ENCODE measurements around the gene EVPLL.
"Not testable (repeated sequence)": the region's sequence is repeated elsewhere in the genome, so short reads cannot be mapped to it uniquely, and the experiment has no call there.

Gene EVPLL

DNA sequence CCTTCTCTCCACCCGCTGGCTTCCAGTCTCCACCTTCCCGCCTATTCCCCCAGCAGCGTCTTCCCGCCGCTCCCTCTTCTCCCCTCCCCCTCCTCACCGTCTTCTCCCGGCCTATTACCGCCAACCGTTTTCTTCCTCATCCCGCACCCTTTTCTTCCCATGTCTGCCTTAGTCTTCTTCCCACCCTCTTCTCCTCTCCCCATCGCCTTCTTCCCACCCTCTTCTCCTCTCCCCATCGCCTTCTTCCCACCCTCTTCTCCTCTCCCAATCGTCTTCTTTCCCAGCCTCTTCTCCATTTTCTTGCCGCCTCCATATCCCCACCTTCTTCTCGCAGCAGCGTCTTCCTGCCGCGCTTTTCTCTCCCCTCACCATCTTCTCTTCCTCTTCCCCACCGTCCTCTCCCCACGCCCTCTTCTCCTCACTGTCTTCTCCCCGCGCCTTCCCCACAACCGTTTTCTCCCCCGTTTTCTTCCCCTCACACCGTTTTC, 33.8 kb downstream of the EVPLL start:
- not testable (repeated sequence) for H3K36me3 Mint-ChIP-seq (ENCODE audit: insufficient read depth); DNase-seq (ENCODE audit: low spot score in 2 of 2); H3K9me3 Mint-ChIP-seq; H3K27me3 Mint-ChIP-seq
- ATAC-seq (replicated peaks; ENCODE audit: extremely low read depth, poor library complexity, severe bottlenecking) = peak; percentile 34
- Mint-ChIP-seq H3K4me3 (peak overlapping the region; percentile 97), H3K4me1 (peaks cover 21% of the 10 kb centered on the region), H3K27ac (ENCODE audit: low read depth) (peak overlapping the region; percentile 90)

DNA sequence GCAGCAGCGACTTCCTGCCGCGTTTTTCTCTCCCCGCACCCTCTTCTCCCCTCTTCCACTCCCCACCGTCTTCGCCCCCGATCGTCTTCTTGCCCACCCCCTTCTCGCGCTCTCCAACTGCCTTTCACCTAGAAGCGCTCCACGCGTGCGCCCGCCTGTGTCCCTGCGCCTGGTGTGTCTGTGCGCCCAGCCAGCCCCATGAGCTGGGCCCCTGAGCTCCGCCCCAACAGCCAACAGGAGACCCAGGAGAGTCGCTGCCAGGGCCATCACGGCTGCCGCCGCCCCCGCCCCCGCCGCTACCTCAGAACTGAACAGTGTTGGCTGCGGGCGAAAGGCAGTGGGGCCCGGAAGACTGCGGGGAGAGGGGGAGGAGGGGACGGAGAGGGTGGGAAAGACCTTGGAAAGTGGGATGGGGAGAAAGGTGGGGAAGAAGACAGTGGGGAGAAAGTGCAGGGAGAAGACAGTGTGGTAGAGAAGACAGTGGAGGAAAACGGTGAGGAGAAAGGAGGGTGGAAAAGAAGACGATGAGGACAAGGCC, 34.5 kb downstream of the EVPLL start:
- not testable (repeated sequence) for DNase-seq (ENCODE audit: low spot score in 2 of 2); H3K9me3 Mint-ChIP-seq; H3K36me3 Mint-ChIP-seq (ENCODE audit: insufficient read depth); H3K27me3 Mint-ChIP-seq
- ATAC-seq (replicated peaks; ENCODE audit: extremely low read depth, poor library complexity, severe bottlenecking) = peak; percentile 96
- Mint-ChIP-seq H3K4me1 (peaks cover 21% of the 10 kb centered on the region), H3K27ac (ENCODE audit: low read depth) (peak overlapping the region; percentile 90), H3K4me3 (peak overlapping the region; percentile 97)

DNA sequence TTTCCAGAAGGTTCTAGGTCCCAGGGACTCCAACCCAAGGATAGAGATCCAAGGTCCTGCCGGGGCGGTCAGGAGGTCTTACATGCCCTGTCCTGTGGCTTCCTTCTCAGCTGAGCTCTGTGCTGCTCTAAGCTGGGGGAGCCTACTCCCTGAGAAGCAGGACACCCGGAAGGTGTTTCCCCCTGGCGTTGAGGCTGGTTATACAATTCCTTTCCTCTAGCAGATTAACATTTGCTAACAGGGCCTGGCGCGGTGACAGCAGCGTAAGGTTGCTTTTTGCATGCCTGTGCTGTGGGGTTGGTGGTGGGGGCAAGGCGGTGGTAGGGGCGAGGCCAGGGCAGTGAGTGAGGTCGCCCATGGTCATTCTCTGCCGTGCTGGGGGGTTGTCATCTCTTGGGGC, 43.9 kb downstream of the EVPLL start:
- H3K36me3 Mint-ChIP-seq (ENCODE audit: insufficient read depth); H3K9me3 Mint-ChIP-seq; H3K27ac Mint-ChIP-seq (ENCODE audit: low read depth); ATAC-seq (replicated peaks; ENCODE audit: extremely low read depth, poor library complexity, severe bottlenecking); DNase-seq (ENCODE audit: low spot score in 2 of 2); H3K4me1 Mint-ChIP-seq; H3K27me3 Mint-ChIP-seq; H3K4me3 Mint-ChIP-seq: not testable (repeated sequence)

DNA sequence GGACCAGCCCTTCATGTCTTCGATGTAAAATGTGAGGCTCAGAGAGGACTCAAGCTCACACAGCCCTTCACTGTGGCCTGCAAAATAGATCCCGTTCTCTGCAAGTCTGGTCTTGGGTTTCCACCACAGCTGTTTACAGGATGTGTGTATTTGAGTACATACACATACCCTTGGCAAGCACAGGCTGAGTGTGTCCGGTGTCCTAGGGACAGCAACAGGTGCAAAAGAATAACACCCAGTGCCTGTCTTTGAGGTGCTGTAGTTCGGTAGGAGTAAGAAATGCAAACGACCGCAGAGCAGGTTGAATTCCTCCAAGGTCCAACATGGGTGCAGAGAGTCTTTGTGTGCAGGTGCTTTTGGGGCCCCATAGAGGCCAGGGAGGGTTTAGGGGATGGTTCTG, 44.9 kb downstream of the EVPLL start:
- DNase-seq (ENCODE audit: low spot score in 2 of 2); H3K36me3 Mint-ChIP-seq (ENCODE audit: insufficient read depth); H3K27me3 Mint-ChIP-seq; H3K9me3 Mint-ChIP-seq; ATAC-seq (replicated peaks; ENCODE audit: extremely low read depth, poor library complexity, severe bottlenecking); H3K4me1 Mint-ChIP-seq; H3K27ac Mint-ChIP-seq (ENCODE audit: low read depth); H3K4me3 Mint-ChIP-seq: not testable (repeated sequence)

DNA sequence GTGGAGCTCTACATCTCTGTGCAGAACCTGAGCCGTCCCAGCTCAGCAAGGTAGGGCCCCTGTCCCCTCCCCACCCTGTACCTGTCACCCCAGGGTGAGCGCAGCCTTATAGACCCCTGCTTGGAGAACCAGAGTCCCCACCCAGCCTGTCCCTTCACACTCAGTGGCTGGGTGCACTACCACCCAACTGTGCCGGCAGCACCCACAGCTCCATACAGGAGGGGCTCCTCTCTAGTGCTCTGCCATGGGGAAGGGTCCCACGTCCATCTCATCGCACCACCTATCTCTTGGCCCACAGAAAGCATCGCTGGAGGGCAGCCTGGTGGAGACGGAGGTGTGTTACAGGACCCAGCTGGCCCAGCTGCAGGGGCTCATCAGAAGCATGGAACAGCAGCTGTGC, 45.4 kb downstream of the EVPLL start:
- DNase-seq (ENCODE audit: low spot score in 2 of 2); H3K36me3 Mint-ChIP-seq (ENCODE audit: insufficient read depth); H3K27me3 Mint-ChIP-seq; H3K4me1 Mint-ChIP-seq; H3K4me3 Mint-ChIP-seq; ATAC-seq (replicated peaks; ENCODE audit: extremely low read depth, poor library complexity, severe bottlenecking); H3K9me3 Mint-ChIP-seq; H3K27ac Mint-ChIP-seq (ENCODE audit: low read depth): not testable (repeated sequence)

DNA sequence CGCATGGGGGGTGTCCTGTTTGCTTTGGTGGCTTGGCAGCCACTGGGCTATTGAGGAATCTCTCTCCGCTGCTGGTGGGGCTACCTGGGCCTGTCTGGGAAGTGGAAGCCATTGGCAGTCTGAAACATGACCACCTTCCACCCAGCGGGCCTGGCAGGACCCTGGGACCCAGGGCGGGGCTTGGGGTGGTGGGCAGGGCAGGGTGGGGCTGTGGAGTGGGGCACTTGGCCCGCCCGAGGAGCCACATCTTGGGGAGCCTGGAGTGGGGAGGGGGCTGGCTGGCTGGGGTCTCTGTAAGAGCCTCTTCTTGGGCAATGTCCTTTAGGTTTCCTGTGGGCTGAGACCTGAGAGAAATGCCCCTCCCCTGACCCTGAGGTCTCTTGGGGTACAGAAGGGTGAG, 48.0 kb downstream of the EVPLL start:
- not testable (repeated sequence) for H3K4me1 Mint-ChIP-seq; H3K9me3 Mint-ChIP-seq; H3K27me3 Mint-ChIP-seq; H3K36me3 Mint-ChIP-seq (ENCODE audit: insufficient read depth); DNase-seq (ENCODE audit: low spot score in 2 of 2); H3K4me3 Mint-ChIP-seq; ATAC-seq (replicated peaks; ENCODE audit: extremely low read depth, poor library complexity, severe bottlenecking)
- H3K27ac Mint-ChIP-seq (ENCODE audit: low read depth) = peak overlapping the region; percentile 48

DNA sequence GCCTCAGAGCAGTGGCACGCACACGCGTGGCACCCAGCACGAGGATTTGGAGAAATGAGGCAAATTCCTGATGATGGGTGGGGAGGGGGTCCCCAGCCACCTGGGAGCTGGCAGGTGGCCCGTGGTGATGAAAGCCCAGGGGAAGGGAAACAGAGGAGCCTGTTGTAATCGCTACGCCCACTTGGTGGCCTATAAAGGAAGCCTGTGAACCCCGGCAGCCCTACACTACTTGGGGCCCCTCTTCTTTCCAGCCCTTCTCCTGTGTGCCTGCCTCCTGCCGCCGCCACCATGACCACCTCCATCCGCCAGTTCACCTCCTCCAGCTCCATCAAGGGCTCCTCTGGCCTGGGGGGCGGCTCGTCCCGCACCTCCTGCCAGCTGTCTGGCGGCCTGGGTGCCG, 49.1 kb downstream of the EVPLL start:
- not testable (repeated sequence) for DNase-seq (ENCODE audit: low spot score in 2 of 2); ATAC-seq (replicated peaks; ENCODE audit: extremely low read depth, poor library complexity, severe bottlenecking); H3K27me3 Mint-ChIP-seq; H3K36me3 Mint-ChIP-seq (ENCODE audit: insufficient read depth); H3K27ac Mint-ChIP-seq (ENCODE audit: low read depth); H3K4me3 Mint-ChIP-seq; H3K4me1 Mint-ChIP-seq; H3K9me3 Mint-ChIP-seq

DNA sequence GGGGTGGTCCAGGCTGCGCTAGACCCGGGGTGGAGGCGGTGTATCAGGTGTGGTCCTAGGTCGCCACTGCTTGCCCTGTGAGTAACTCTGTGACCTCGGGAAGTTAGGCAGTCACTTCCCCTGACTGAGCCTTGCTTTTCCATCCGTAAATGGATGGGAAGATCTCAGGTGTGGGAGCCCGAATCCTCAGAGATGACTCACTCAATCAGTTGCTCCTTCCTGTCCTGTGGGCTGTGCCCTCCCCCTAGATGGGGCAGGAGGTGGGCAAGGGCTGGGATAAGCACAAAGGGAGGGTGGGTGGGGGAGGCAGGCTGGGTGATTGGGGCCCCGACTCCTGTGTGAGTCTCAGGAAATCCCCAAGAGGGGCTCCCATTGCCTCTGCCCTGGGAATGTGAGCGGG, 54.6 kb downstream of the EVPLL start:
- not testable (repeated sequence) for H3K4me1 Mint-ChIP-seq; H3K27me3 Mint-ChIP-seq; H3K27ac Mint-ChIP-seq (ENCODE audit: low read depth); H3K36me3 Mint-ChIP-seq (ENCODE audit: insufficient read depth); H3K9me3 Mint-ChIP-seq; ATAC-seq (replicated peaks; ENCODE audit: extremely low read depth, poor library complexity, severe bottlenecking); H3K4me3 Mint-ChIP-seq; DNase-seq (ENCODE audit: low spot score in 2 of 2)
